Right atrium auricular region (tissue), 2 donors: ENCODE results near the gene SHISA2. TPM values are rescaled to one million over a fixed set of nuclear protein-coding genes. Genes with fewer than 3 reads are reported as not detected.

ENCODE experiments used
- DNase-seq: peaks from one replicate; pipeline ENCODE4 v3.0.0-alpha.2; 2019; ENCODE audit warnings: low spot score
- H3K27ac ChIP-seq, 2 donors: fragments of 200-600 bp; sonication (generic); 1 replicate in 1 of 2; 2 replicates in 1 of 2; pipeline ENCODE4 v1.5.1; 2016 to 2019
- H3K27me3 ChIP-seq, 2 donors: fragments of 200-600 bp; sonication (generic); one replicate each; pipeline versions ENCODE4 v1.5.1 to v1.6.0; 2017 to 2019
- H3K36me3 ChIP-seq: fragments of 200-600 bp; sonication (generic); one replicate; pipeline ENCODE4 v1.5.1; 2016
- H3K4me1 ChIP-seq, 2 donors: fragments of 200-600 bp; sonication (generic); one replicate each; pipeline versions ENCODE4 v1.5.1 to v1.6.0; 2017 to 2019
- H3K4me3 ChIP-seq, 2 donors: fragments of 200-600 bp; sonication (generic); 1 replicate in 1 of 2; 2 replicates in 1 of 2; pipeline ENCODE4 v1.5.1; 2017 to 2019; ENCODE audit warnings: mild to moderate bottlenecking in 1 of 2, moderate library complexity in 1 of 2
- H3K9me3 ChIP-seq, 2 donors: fragments of 200-600 bp; sonication (generic); one replicate each; pipeline ENCODE4 v1.5.1; 2019
- CTCF ChIP-seq, 2 donors: fragments of 200-600 bp; sonication (generic); IDR thresholded peaks; one replicate each; pipeline ENCODE4 v1.5.1; 2019; ENCODE audit warnings: antibody characterized with exemption in 2 of 2
- total RNA-seq, 2 donors: library from RNA; depleted of rRNA; stranded (reverse); fragments of >200 nt; gene quantifications; one replicate each; pipeline ENCODE4 v1.1.0, GENCODE V29; 2016

SHISA2 gene
- total RNA-seq, 2 donors from 2014 or later: not detected

DNA sequence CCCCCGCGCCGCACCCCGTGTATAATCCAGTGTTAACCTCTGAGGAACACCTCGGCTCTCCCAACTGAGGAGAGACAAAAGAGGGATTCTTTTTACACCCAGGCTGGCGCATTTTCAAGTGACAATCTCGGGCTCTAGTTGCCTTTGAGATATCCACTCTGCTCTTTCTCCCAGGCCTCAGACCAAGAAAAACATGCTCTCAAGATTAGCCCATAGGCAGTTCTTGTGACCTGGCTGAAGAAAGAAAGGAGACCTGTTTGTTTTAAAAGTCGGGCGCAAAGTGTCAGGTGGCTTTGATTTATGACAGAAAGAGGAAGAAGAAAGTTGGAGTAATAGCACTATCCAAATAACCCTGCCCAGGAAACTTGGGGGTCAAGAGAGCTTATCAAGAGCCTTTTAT lies 27.3 kb downstream of the SHISA2 start:
- no peak overlapping the region for H3K4me3 ChIP-seq
- H3K27me3 ChIP-seq: no peaks in the 10 kb centered on the region
- H3K36me3 ChIP-seq: no peaks in the 10 kb centered on the region
- H3K27ac ChIP-seq: no peak overlapping the region
- no peak for DNase-seq
- no peak for TF ChIP-seq CTCF (IDR thresholded peaks at IDR 0.05)
- H3K4me1 ChIP-seq: peaks cover 3 to 30% of the 10 kb centered on the region in 2 donors
- H3K9me3 ChIP-seq: no peaks in the 10 kb centered on the region

DNA sequence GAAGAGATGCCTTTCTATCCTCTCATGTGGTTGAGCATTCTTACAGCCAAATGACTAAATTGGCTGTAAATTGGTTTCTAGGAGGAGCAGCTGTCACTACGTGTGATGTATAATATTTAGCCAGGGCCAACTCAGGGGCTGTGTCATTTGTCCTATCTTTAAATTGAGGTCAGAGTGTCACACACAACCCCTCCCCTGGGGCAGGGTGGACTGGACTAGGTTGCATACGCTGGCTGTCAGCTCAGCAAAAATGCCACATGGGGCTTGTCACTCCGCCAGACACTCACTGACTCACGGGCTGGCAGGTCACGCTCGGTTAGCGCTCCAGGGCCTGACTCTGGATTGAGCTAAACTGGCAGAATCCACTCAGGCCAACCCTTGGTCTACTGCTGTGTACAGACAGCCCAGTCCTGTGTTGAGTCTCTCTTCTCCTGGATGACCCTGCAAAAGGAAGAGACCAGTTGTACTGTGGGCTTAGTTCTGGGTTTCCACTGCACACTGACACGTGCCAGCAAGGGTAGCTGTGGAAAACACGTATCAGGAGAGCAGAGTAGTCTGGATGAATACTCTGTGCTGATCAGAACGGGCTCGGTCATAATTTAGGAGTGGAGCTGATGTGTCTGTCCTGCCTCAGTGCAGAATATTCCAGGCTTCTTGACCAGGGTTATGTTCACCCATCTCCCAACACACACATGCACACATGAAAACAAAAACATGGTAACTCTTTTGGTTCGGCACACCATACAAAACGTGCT lies 29.1 kb downstream of the SHISA2 start:
- Histone ChIP-seq H3K4me3 (no peak overlapping the region), H3K9me3 (no peaks in the 10 kb centered on the region), H3K36me3 (no peaks in the 10 kb centered on the region), H3K4me1 (peaks cover 3 to 38% of the 10 kb centered on the region in 2 donors), H3K27ac (no peak overlapping the region), H3K27me3 (no peaks in the 10 kb centered on the region)
- no peak for TF ChIP-seq CTCF (IDR thresholded peaks at IDR 0.05)
- DNase-seq: peak; percentile 87

DNA sequence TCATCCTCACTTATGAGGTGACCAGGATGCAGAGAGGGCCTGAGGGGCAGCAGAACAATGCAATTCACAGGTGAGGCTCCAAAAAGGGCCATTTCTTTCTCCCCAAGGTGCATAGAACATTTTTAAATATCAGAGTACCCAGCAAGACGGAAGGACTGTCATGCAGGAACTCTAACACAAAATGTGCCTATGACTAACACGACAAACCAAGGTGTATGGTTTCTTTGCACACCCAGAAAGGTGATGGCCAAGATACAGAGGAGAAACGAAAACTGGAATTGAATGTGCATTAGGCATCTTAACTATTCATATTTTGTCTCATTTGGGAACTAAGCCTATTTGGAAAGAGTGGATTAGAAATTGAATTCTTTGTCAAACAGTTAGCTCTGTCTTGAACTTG lies 29.9 kb downstream of the SHISA2 start:
- H3K4me3 ChIP-seq: no peak overlapping the region
- no peaks in the 10 kb centered on the region for H3K27me3 ChIP-seq
- H3K9me3 ChIP-seq: no peaks in the 10 kb centered on the region
- no peak overlapping the region for H3K27ac ChIP-seq
- peaks cover 3 to 44% of the 10 kb centered on the region in 2 donors for H3K4me1 ChIP-seq
- no peaks in the 10 kb centered on the region for H3K36me3 ChIP-seq
- no peak for TF ChIP-seq CTCF (IDR thresholded peaks at IDR 0.05)
- DNase-seq: no peak

- Histone ChIP-seq H3K4me1 (peaks cover 3 to 44% of the 10 kb centered on the region in 2 donors), H3K27ac (no peak overlapping the region)
- TF ChIP-seq CTCF (IDR thresholded peaks at IDR 0.05): no peak
Measured at GRCh38 chr13:26021516-26021915, 30.3 kb downstream of the SHISA2 start.

GRCh38 chr13:26020891-26021290 lies 30.9 kb downstream of the SHISA2 start:
- Histone ChIP-seq H3K27ac (no peak overlapping the region), H3K9me3 (no peaks in the 10 kb centered on the region), H3K36me3 (no peaks in the 10 kb centered on the region), H3K4me1 (peaks cover 3 to 44% of the 10 kb centered on the region in 2 donors), H3K4me3 (no peak overlapping the region), H3K27me3 (no peaks in the 10 kb centered on the region)
- DNase-seq: no peak
- no peak for TF ChIP-seq CTCF (IDR thresholded peaks at IDR 0.05)

More at GRCh38 chr13:26021516-26021915, 30.3 kb downstream of the SHISA2 start:
- DNase-seq: no peak
- H3K27me3 ChIP-seq: no peaks in the 10 kb centered on the region
- H3K4me3 ChIP-seq: no peak overlapping the region
- H3K36me3 ChIP-seq: no peaks in the 10 kb centered on the region
- H3K9me3 ChIP-seq: no peaks in the 10 kb centered on the region
